K562 (cell line): ENCODE data around the gene PRC1. TPM values are rescaled to one million over a fixed set of nuclear protein-coding genes. Genes with fewer than 3 reads are reported as not detected.

Experiments used
- E2F8 ChIP-seq: fragments of 450-650 bp; IDR thresholded peaks from 2 replicates; pipeline ENCODE4 v1.7.1; 2018; ENCODE audit warnings: mild to moderate bottlenecking, low read depth; ENCODE audit not compliant: partially characterized antibody
- HNRNPL ChIP-seq: fragments of 200-400 bp; formaldehyde crosslinking; IDR thresholded peaks from 2 replicates; pipeline ENCODE4 v1.6.1; 2017; ENCODE audit warnings: low read depth, mild to moderate bottlenecking, low read length
- IRF2 ChIP-seq: sonication (generic); formaldehyde crosslinking; IDR thresholded peaks from 2 replicates; pipeline ENCODE4 v1.8.1; 2022; ENCODE audit warnings: mild to moderate bottlenecking, missing genetic modification reagents
- IRF9 ChIP-seq: fragments of 450-650 bp; IDR thresholded peaks from 2 replicates; pipeline ENCODE4 v1.6.1; 2016; ENCODE audit warnings: missing biosample characterization, missing genetic modification characterization
- NFYB ChIP-seq: IDR thresholded peaks from 2 replicates; pipeline ENCODE4 v1.6.1; 2011; ENCODE audit warnings: mild to moderate bottlenecking, moderate library complexity; ENCODE audit not compliant: insufficient read length; ENCODE audit errors: extremely low read depth
- OTX1 ChIP-seq: fragments of 450-650 bp; formaldehyde crosslinking; IDR thresholded peaks from 2 replicates; pipeline ENCODE4 v1.4.0; 2022; ENCODE audit warnings: mild to moderate bottlenecking
- PRMT5 ChIP-seq: sonication (generic); formaldehyde crosslinking; IDR thresholded peaks from 2 replicates; pipeline ENCODE4 v1.5.0; 2020; ENCODE audit warnings: missing genetic modification reagents
- RCOR1 ChIP-seq, 2 experiments: IDR thresholded peaks; 2 replicates each; pipeline ENCODE4 v1.6.1; 2012; ENCODE audit warnings: low read depth in 2 of 2, low read length in 2 of 2, borderline replicate concordance in 1 of 2, improper control_type of control experiment in 1 of 2
- REST ChIP-seq, 2 experiments: fragments of 450-650 bp; formaldehyde crosslinking in 1 of 2; IDR thresholded peaks; 2 replicates each; pipeline versions ENCODE4 v1.4.0 to v1.6.1; 2014 to 2020; ENCODE audit warnings: mild to moderate bottlenecking in 2 of 2, borderline replicate concordance in 1 of 2, low read depth in 1 of 2
- ZBTB2 ChIP-seq: fragments of 450-650 bp; IDR thresholded peaks from 2 replicates; pipeline ENCODE4 v1.6.1; 2016; ENCODE audit warnings: antibody characterized with exemption
- ZKSCAN8 ChIP-seq: fragments of 200-800 bp; sonication (Bioruptor generic); IDR thresholded peaks from 2 replicates; pipeline ENCODE4 v1.6.1; 2016; ENCODE audit warnings: missing genetic modification characterization, missing compliant biosample characterization
- ZNF133 ChIP-seq: fragments of 250-450 bp; sonication (Bioruptor Pico); IDR thresholded peaks from 2 replicates; pipeline ENCODE4 v1.4.0; 2020; ENCODE audit warnings: mild to moderate bottlenecking
- ZNF586 ChIP-seq: fragments of 450-650 bp; formaldehyde crosslinking; conservative IDR thresholded peaks from 2 replicates; pipeline ENCODE4 v1.4.0; 2020; ENCODE audit warnings: mild to moderate bottlenecking, moderate library complexity
- polyA plus RNA-seq, 8 experiments: library from polyadenylated mRNA; depleted of rRNA in 4 of 8; stranded (reverse) in 5 of 8; unstranded in 3 of 8; fragments of >200 nt; fragmentation: Nextera tagmentation in 2 of 8; fragmentation: Illumina TruSeq in 1 of 8; extraction: Ambion mirVana in 2 of 8; extraction: Trizol in 1 of 8; gene quantifications; 2 replicates each; pipeline versions ENCODE4 v1.2.1 to v1.2.3, GENCODE V29; 2011 to 2014; ENCODE audit warnings: inconsistent platforms in 1 of 8, missing spikeins in 1 of 8
- total RNA-seq, 7 experiments: library from RNA; depleted of rRNA in 6 of 7; stranded (reverse); fragments of >200 nt in 6 of 7; fragmentation: Illumina TruSeq in 2 of 7; extraction: Trizol in 2 of 7; gene quantifications; 2 replicates each; pipeline versions ENCODE4 v1.2.1 to v1.2.3, GENCODE V29; 2011 to 2021; ENCODE audit warnings: low replicate concordance in 1 of 7

Gene PRC1
- total and polyA plus RNA-seq, 9 of the 15 experiments (the other 6 are each of a cell fraction or from before 2014, with no cell fraction given) = 156 to 391 (median 240) TPM

GRCh38 chr15:90931828-90932659 lies 62.3 kb downstream of the PRC1 start, which contains the start of gene HDDC3 (continued):
- TF ChIP-seq ZNF133 = 0 out of 2 replicates have a peak, but pooled peaks have one; percentile 23
- TF ChIP-seq RCOR1 (IDR thresholded peaks at IDR 0.05; ENCODE audit: borderline replicate concordance in 1 of 2, low read depth in 2 of 2, low read length in 2 of 2) = peak in 1 of 2 experiments; percentile 80; a peak in 3 of 4 replicates
- peak; percentile 15 for TF ChIP-seq E2F8
- TF ChIP-seq NFYB = no peak
- peak; percentile 66; the same call in 1 of the 2 replicates for TF ChIP-seq REST (IDR thresholded peaks at IDR 0.05; ENCODE audit: borderline replicate concordance)
- no peak for TF ChIP-seq REST (CRISPR knock-in tag; IDR thresholded peaks at IDR 0.05; ENCODE audit: low read depth)
- TF ChIP-seq PRMT5 (CRISPR knock-in tag) = no peak
- TF ChIP-seq IRF9 = no peak
- peak; percentile 35; the same call in 1 of the 2 replicates for TF ChIP-seq OTX1 (CRISPR knock-in tag)
- no peak for TF ChIP-seq ZNF586
- TF ChIP-seq ZBTB2 = peak; percentile 24; the same call in 1 of the 2 replicates
- TF ChIP-seq IRF2 (CRISPR knock-in tag) = no peak
- peak; percentile 59; the same call in 1 of the 2 replicates for TF ChIP-seq HNRNPL
- no peak for TF ChIP-seq ZKSCAN8
